Psoas muscle (tissue), 8 donors: ENCODE measurements around the gene ATG16L2. TPM values are rescaled to one million over a fixed set of nuclear protein-coding genes. Genes with fewer than 3 reads are reported as not detected.

Experiments used
- ATAC-seq, 4 donors: fragments of 200-7000 bp; cut with Tn5 transposase; one replicate each; pipeline ENCODE4 v1.9.1; 2020; ENCODE audit warnings: moderate library complexity in 3 of 4, mild to moderate bottlenecking in 2 of 4
- DNase-seq, 2 donors: peaks; one replicate each; pipeline ENCODE4 v3.0.0-alpha.2; 2020
- H3K27ac ChIP-seq: fragments of 200-600 bp; one replicate; pipeline ENCODE4 v1.8.0; 2022
- H3K27me3 ChIP-seq, 3 donors: fragments of 200-600 bp in 1 of 3; one replicate each; pipeline versions ENCODE4 v1.6.1 to v1.8.0; 2013 to 2022; ENCODE audit warnings: low read length in 2 of 3, mild to moderate bottlenecking in 2 of 3, moderate library complexity in 1 of 3; ENCODE audit not compliant: insufficient read depth in 3 of 3
- H3K36me3 ChIP-seq, 2 donors: fragments of 200-600 bp in 1 of 2; one replicate each; pipeline versions ENCODE4 v1.6.1 to v1.8.0; 2013 to 2022; ENCODE audit warnings: low read depth in 1 of 2, mild to moderate bottlenecking in 1 of 2, moderate library complexity in 1 of 2; ENCODE audit not compliant: insufficient read depth in 1 of 2
- H3K4me1 ChIP-seq: fragments of 200-600 bp; one replicate; pipeline ENCODE4 v1.8.0; 2022
- H3K4me3 ChIP-seq: fragments of 200-600 bp; one replicate; pipeline ENCODE4 v1.8.0; 2022; ENCODE audit warnings: mild to moderate bottlenecking
- H3K9me3 ChIP-seq: fragments of 200-600 bp; one replicate; pipeline ENCODE4 v1.8.0; 2022
- WGBS, 3 donors: extraction: QIAGEN DNeasy Blood & Tissue Kit; methylation state at CpG; one replicate each; pipeline versions ENCODE4 v1.1.6 to v1.1.7; 2013; 5-methylcytosine and 5-hydroxymethylcytosine counted together
- intact Hi-C, 2 donors: fragments of 100-400 bp; cut with DNase I; formaldehyde crosslinking; loops; one replicate each; pipeline versions ENCODE4 v1.11.0 to v1.14.2; 2022
- polyA plus RNA-seq, 3 donors: library from polyadenylated mRNA; stranded (reverse); fragments of 200-250 nt; gene quantifications; one replicate each; pipeline ENCODE4 v1.2.3, GENCODE V29; 2013
- total RNA-seq, 4 donors: library from RNA; stranded (reverse); fragmentation: NEBNext Ultra II Directional in 2 of 4; extraction: Animal tissue kit (Norgen Biotek cat#: 25700) in 2 of 4; gene quantifications; one replicate each; pipeline versions ENCODE4 v1.2.1 to v1.2.4, GENCODE V29; 2021 to 2023
- TF ChIP-seq, protein P1 (sequence below): fragments of 200-600 bp; IDR thresholded peaks from one replicate; pipeline ENCODE4 v1.8.0; 2022; ENCODE audit warnings: antibody characterized with exemption
- donor health status: healthy with polysubstance abuse.
- donor health status: DM: no; HTN: no; CAD: no; lungs with moderate emphysema.
- donor health status: Bipolar disorder and iron deficiency.
- donor health status: healthy.
- donor health status: DM: yes; HTN: yes; CAD: no.
- donor health status: DM: no; HTN: no; CAD: no.
- donor health status: DM: no; HTN: no; CAD: no.
- donor health status: DM: yes; HTN: yes; CAD: no.

ATG16L2 gene
- total and polyA plus RNA-seq, 7 donors, result 3.9 to 9.6 (median 4.9) TPM

GRCh38 chr11:72815110-72815618, 953 bp downstream of the ATG16L2 start:
- H3K4me1 ChIP-seq, result peaks cover 26% of the 10 kb centered on the region
- peaks cover 0 to 19% of the 10 kb centered on the region in 2 donors for H3K36me3 ChIP-seq

GRCh38 chr11:72816404-72816990, 2.3 kb downstream of the ATG16L2 start:
- Histone ChIP-seq H3K27me3 (no peaks in the 10 kb centered on the region), H3K27ac (no peak overlapping the region), H3K36me3 (peaks cover 0 to 19% of the 10 kb centered on the region in 2 donors), H3K9me3 (no peaks in the 10 kb centered on the region), H3K4me3 (no peak overlapping the region), H3K4me1 (peaks cover 26% of the 10 kb centered on the region)
- DNase-seq (no peak), ATAC-seq (no peak)
- TF ChIP-seq, protein P1, sequence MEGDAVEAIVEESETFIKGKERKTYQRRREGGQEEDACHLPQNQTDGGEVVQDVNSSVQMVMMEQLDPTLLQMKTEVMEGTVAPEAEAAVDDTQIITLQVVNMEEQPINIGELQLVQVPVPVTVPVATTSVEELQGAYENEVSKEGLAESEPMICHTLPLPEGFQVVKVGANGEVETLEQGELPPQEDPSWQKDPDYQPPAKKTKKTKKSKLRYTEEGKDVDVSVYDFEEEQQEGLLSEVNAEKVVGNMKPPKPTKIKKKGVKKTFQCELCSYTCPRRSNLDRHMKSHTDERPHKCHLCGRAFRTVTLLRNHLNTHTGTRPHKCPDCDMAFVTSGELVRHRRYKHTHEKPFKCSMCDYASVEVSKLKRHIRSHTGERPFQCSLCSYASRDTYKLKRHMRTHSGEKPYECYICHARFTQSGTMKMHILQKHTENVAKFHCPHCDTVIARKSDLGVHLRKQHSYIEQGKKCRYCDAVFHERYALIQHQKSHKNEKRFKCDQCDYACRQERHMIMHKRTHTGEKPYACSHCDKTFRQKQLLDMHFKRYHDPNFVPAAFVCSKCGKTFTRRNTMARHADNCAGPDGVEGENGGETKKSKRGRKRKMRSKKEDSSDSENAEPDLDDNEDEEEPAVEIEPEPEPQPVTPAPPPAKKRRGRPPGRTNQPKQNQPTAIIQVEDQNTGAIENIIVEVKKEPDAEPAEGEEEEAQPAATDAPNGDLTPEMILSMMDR, result no peak
- 82 to 85% (median 85%) methylated on average over 7 of the region's 7 CpGs for WGBS, 3 donors
- intact Hi-C loops, result loop anchor here in 1 of 2 donors (5.0 kb wide), 1 partner anchor 94 kb away; no protein-coding TSS in a partner anchor

More at GRCh38 chr11:72815110-72815618, 953 bp downstream of the ATG16L2 start:
- DNase-seq (no peak), ATAC-seq (peak in 1 of 4 donors; percentile 25)
- peak overlapping the region; percentile 97 for H3K27ac ChIP-seq
- H3K4me3 ChIP-seq, result peak overlapping the region; percentile 76
- TF ChIP-seq, protein P1, result no peak
- H3K9me3 ChIP-seq, result no peaks in the 10 kb centered on the region
- 23 to 30% (median 24%) methylated on average over 13 of the region's 13 CpGs for whole genome bisulfite sequencing, 3 donors
- intact Hi-C loops, result loop anchor here in 1 of 2 donors (5.0 kb wide), 1 partner anchor 93 kb away; no protein-coding TSS in a partner anchor
- H3K27me3 ChIP-seq, result no peaks in the 10 kb centered on the region

- intact Hi-C loops, result loop anchor here in 1 of 2 donors (5.0 kb wide), 1 partner anchor 96 kb away; no protein-coding TSS in a partner anchor
- TF ChIP-seq, protein P1, result no peak
- H3K4me1 ChIP-seq, result peaks cover 13% of the 10 kb centered on the region
Measured at GRCh38 chr11:72817966-72818365, 3.8 kb downstream of the ATG16L2 start.

DNA sequence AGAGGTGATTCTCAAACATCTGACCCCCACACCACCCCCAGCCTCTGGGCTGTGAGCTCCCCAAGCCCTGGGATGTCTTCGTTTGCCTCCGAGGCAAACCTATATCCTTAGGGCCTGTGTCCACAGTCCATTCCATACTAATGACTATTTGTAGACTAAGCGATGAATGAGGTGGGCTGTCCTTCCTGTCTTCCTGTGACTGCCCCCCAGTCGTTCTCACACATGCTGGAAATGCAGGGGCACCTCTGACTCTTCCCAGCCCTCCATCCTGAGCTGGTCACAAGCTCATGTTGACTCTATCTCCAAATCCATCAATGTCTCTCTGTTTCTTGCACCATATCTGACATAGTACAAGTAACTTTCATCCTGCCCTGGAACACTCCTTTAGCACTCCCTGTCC, 4.8 kb downstream of the ATG16L2 start:
- Histone ChIP-seq H3K9me3 (no peaks in the 10 kb centered on the region), H3K4me1 (peaks cover 9% of the 10 kb centered on the region), H3K27ac (no peak overlapping the region), H3K36me3 (peaks cover 0 to 19% of the 10 kb centered on the region in 2 donors), H3K4me3 (no peak overlapping the region), H3K27me3 (no peaks in the 10 kb centered on the region)
- no peak for DNase-seq
- no peak for ATAC-seq
- TF ChIP-seq, protein P1, result no peak
- WGBS, 3 donors, result 77 to 91% (median 86%) methylated on average over 4 of the region's 4 CpGs
- intact Hi-C loops, result loop anchor here in 1 of 2 donors (5.0 kb wide), 1 partner anchor 97 kb away; no protein-coding TSS in a partner anchor

More at GRCh38 chr11:72817966-72818365, 3.8 kb downstream of the ATG16L2 start:
- Histone ChIP-seq H3K27ac (no peak overlapping the region), H3K9me3 (no peaks in the 10 kb centered on the region), H3K27me3 (no peaks in the 10 kb centered on the region), H3K4me3 (no peak overlapping the region), H3K36me3 (peaks cover 0 to 19% of the 10 kb centered on the region in 2 donors)
- WGBS, 3 donors, result 98 to 100% (median 99%) methylated on average over 4 of the region's 4 CpGs
- DNase-seq (no peak), ATAC-seq (no peak)
